Loucy (cell line): ENCODE results near the gene PVALB.

Experiments
- H2AFZ ChIP-seq: fragments of 200-600 bp; sonication (generic); 2 replicates; pipeline ENCODE4 v1.6.0; 2016; ENCODE audit warnings: antibody characterized with exemption, mild to moderate bottlenecking, low read length, moderate library complexity
- H3F3A ChIP-seq: fragments of 200-600 bp; 2 replicates; pipeline ENCODE4 v1.6.0; 2016; ENCODE audit warnings: antibody characterized with exemption, low read depth, mild to moderate bottlenecking
- H3K27me3 ChIP-seq: fragments of 200-600 bp; sonication (generic); 2 replicates; pipeline ENCODE4 v1.6.1; 2014; ENCODE audit warnings: low read length, mild to moderate bottlenecking; ENCODE audit not compliant: insufficient read depth, poor library complexity, severe bottlenecking
- H3K36me3 ChIP-seq: fragments of 200-600 bp; sonication (generic); 2 replicates; pipeline ENCODE4 v1.6.1; 2016; ENCODE audit warnings: low read length; ENCODE audit not compliant: insufficient read depth
- H3K4me1 ChIP-seq: fragments of 200-600 bp; sonication (generic); 2 replicates; pipeline ENCODE4 v1.5.1; 2014; ENCODE audit warnings: low read length, mild to moderate bottlenecking; ENCODE audit not compliant: insufficient read depth, poor library complexity, severe bottlenecking
- H3K4me2 ChIP-seq: fragments of 200-600 bp; sonication (generic); 2 replicates; pipeline ENCODE4 v1.6.0; 2014; ENCODE audit warnings: antibody characterized with exemption, low read length, low read depth, mild to moderate bottlenecking; ENCODE audit not compliant: poor library complexity, severe bottlenecking
- H3K4me3 ChIP-seq: fragments of 200-600 bp; sonication (generic); 2 replicates; pipeline ENCODE4 v1.5.1; 2014; ENCODE audit warnings: low read length, mild to moderate bottlenecking, mixed read lengths; ENCODE audit not compliant: poor library complexity, severe bottlenecking
- H3K79me2 ChIP-seq: fragments of 200-600 bp; sonication (generic); 2 replicates; pipeline ENCODE4 v1.6.1; 2014; ENCODE audit warnings: low read length; ENCODE audit not compliant: insufficient read depth
- H3K9ac ChIP-seq: fragments of 200-600 bp; sonication (generic); 2 replicates; pipeline ENCODE4 v1.6.0; 2014; ENCODE audit warnings: mild to moderate bottlenecking, low read depth, low read length, moderate library complexity; ENCODE audit not compliant: poor library complexity, severe bottlenecking
- H3K9me2 ChIP-seq: fragments of 200-600 bp; sonication (generic); replicated peaks from 2 replicates; pipeline ENCODE4 v1.6.1; 2016; ENCODE audit warnings: low read depth, low read length, mixed read lengths
- H3K9me3 ChIP-seq: fragments of 200-600 bp; sonication (generic); 2 replicates; pipeline ENCODE4 v1.6.1; 2014; ENCODE audit warnings: mild to moderate bottlenecking, antibody characterized with exemption, low read length, low read depth; ENCODE audit not compliant: insufficient read depth
- H4K20me1 ChIP-seq: fragments of 200-600 bp; sonication (generic); 2 replicates; pipeline ENCODE4 v1.6.0; 2014; ENCODE audit warnings: antibody characterized with exemption, low read length, mild to moderate bottlenecking; ENCODE audit not compliant: insufficient read depth, poor library complexity, severe bottlenecking
- EZH2phosphoT487 ChIP-seq: fragments of 200-600 bp; IDR thresholded peaks from 2 replicates; pipeline ENCODE4 v1.6.1; 2018; ENCODE audit warnings: antibody characterized with exemption, mild to moderate bottlenecking, moderate library complexity, borderline replicate concordance
- TF ChIP-seq, protein P1 (sequence below): fragments of 200-600 bp; sonication (generic); conservative IDR thresholded peaks from 2 replicates; pipeline ENCODE4 v1.5.1; 2014; ENCODE audit warnings: mild to moderate bottlenecking, antibody characterized with exemption, low read length

The PVALB gene

DNA sequence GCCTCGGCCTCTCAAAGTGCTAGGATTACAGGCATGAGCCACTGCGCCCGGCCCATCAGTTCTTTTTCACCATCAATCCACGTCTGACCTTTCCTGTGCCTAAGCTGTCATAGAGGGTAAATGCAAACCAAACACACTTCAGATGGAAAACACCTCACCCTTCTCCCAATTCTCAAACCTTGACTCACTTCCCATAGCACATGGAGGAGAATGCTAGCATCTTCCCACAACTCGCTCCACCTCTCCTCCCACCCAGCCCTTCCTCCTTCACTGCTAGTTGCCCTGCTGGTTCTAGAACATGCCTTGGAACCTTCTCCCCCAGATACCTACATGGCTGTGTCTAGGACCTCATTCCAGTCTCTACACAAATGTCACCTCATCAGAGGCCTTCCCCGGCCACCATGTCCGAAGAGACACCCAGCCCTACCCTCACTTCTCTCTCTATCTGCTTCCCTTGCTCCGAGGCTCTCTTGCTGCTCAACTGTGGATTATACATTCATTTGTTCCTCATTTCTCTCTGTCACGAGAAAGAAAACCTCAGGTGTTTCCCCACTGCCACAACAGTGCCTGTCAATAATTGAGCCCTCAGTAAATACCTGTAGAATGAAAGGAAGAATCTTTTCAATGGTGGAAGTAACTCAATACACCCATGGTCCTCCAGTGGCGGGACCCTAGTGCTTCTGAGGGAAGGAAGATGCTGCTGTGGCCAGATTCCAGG is 22.7 kb upstream of the PVALB start:
- H4K20me1 ChIP-seq = no peaks in the 10 kb centered on the region
- no peaks in the 10 kb centered on the region for H3F3A ChIP-seq
- no peak overlapping the region for H3K9ac ChIP-seq
- no peak overlapping the region for H3K4me3 ChIP-seq
- no peak overlapping the region for H2AFZ ChIP-seq
- peaks cover 9% of the 10 kb centered on the region for H3K27me3 ChIP-seq
- TF ChIP-seq, protein P1, sequence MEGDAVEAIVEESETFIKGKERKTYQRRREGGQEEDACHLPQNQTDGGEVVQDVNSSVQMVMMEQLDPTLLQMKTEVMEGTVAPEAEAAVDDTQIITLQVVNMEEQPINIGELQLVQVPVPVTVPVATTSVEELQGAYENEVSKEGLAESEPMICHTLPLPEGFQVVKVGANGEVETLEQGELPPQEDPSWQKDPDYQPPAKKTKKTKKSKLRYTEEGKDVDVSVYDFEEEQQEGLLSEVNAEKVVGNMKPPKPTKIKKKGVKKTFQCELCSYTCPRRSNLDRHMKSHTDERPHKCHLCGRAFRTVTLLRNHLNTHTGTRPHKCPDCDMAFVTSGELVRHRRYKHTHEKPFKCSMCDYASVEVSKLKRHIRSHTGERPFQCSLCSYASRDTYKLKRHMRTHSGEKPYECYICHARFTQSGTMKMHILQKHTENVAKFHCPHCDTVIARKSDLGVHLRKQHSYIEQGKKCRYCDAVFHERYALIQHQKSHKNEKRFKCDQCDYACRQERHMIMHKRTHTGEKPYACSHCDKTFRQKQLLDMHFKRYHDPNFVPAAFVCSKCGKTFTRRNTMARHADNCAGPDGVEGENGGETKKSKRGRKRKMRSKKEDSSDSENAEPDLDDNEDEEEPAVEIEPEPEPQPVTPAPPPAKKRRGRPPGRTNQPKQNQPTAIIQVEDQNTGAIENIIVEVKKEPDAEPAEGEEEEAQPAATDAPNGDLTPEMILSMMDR = no peak
- no peak for TF ChIP-seq EZH2phosphoT487
- no peaks in the 10 kb centered on the region for H3K36me3 ChIP-seq
- H3K4me1 ChIP-seq = no peaks in the 10 kb centered on the region
- H3K79me2 ChIP-seq = no peaks in the 10 kb centered on the region
- H3K9me3 ChIP-seq = no peaks in the 10 kb centered on the region
- H3K4me2 ChIP-seq = no peak overlapping the region
- no peaks in the 10 kb centered on the region for H3K9me2 ChIP-seq

GRCh38 chr22:36838119-36839030 is 21.5 kb upstream of the PVALB start:
- H3K9ac ChIP-seq = no peak overlapping the region
- no peaks in the 10 kb centered on the region for H3F3A ChIP-seq
- no peak overlapping the region for H3K4me2 ChIP-seq

GRCh38 chr22:36835903-36836302 is 19.1 kb upstream of the PVALB start:
- Histone ChIP-seq H3K36me3 (no peaks in the 10 kb centered on the region), H3K4me2 (no peak overlapping the region), H3K79me2 (no peaks in the 10 kb centered on the region), H3K27me3 (no peaks in the 10 kb centered on the region), H3K9ac (no peak overlapping the region), H3K4me1 (no peaks in the 10 kb centered on the region), H2AFZ (no peak overlapping the region), H3K4me3 (no peak overlapping the region), H4K20me1 (no peaks in the 10 kb centered on the region), H3K9me3 (no peaks in the 10 kb centered on the region), H3K9me2 (no peaks in the 10 kb centered on the region), H3F3A (no peaks in the 10 kb centered on the region)
- TF ChIP-seq, protein P1 = no peak
- no peak for TF ChIP-seq EZH2phosphoT487

More at GRCh38 chr22:36838119-36839030, 21.5 kb upstream of the PVALB start:
- H3K9me2 ChIP-seq = no peaks in the 10 kb centered on the region
- TF ChIP-seq, protein P1 = no peak
- TF ChIP-seq EZH2phosphoT487 = no peak
- H3K36me3 ChIP-seq = no peaks in the 10 kb centered on the region
- H3K4me3 ChIP-seq = no peak overlapping the region
- H2AFZ ChIP-seq = no peak overlapping the region
- H3K79me2 ChIP-seq = no peaks in the 10 kb centered on the region
- H3K4me1 ChIP-seq = no peaks in the 10 kb centered on the region
- H4K20me1 ChIP-seq = no peaks in the 10 kb centered on the region
- H3K9me3 ChIP-seq = no peaks in the 10 kb centered on the region
- peaks cover under 1% of the 10 kb centered on the region for H3K27me3 ChIP-seq
